Stimulated activated CD4-positive, alpha-beta T cell treated with anti-CD3 and anti-CD28 coated beads, Interleukin-4, amount 100 ng/mL, for 1 hour (primary cell): ENCODE data around the gene PRPF38B.
"Not testable (repeated sequence)": the region's sequence is repeated elsewhere in the genome, so short reads cannot be mapped to it uniquely, and the experiment has no call there.

ENCODE experiments used
- DNase-seq: peaks from one replicate; pipeline ENCODE4 v3.0.0-alpha.2; 2020

PRPF38B gene, protein sequence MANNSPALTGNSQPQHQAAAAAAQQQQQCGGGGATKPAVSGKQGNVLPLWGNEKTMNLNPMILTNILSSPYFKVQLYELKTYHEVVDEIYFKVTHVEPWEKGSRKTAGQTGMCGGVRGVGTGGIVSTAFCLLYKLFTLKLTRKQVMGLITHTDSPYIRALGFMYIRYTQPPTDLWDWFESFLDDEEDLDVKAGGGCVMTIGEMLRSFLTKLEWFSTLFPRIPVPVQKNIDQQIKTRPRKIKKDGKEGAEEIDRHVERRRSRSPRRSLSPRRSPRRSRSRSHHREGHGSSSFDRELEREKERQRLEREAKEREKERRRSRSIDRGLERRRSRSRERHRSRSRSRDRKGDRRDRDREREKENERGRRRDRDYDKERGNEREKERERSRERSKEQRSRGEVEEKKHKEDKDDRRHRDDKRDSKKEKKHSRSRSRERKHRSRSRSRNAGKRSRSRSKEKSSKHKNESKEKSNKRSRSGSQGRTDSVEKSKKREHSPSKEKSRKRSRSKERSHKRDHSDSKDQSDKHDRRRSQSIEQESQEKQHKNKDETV

DNA sequence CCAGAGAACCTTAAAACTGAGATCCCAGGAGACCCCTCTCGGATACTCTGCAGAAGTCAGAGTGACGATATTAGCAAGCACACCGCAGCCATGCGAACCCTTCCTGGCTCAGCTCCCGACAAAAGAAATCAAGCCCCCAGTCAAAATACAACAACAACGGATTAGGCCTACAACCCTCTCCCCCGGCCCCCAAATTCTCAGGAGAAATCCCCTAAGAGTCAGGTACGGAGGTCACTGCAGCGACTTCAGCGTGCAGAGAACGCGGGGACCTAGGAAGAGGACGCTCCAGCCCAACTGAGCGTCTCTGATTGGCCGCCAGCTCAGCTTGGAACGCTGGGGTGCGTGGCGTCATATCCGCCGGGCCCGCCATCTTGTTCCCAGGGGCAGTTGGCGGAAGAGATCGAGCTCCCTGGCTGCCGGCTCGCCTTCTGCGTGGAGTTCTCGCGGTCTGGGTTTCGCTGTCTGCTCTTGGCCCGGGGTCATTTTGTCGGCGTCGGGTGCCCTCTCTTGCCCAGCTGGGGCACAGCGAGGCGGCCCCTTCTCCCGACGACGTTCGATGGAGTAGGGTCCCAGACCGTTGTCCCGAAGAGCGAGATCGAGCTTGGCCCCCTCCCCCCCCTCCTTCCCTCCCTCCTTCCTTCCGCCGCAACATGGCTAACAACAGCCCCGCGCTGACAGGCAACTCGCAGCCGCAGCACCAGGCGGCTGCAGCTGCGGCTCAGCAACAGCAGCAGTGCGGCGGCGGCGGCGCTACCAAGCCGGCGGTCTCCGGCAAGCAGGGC, at the start of gene PRPF38B:
TSS of gene PRPF38B (plus strand) at position 369 of the 782 bp plus-strand sequence. CDS start at position 651, 282 bp downstream.
- peak; percentile 92 for DNase-seq

GRCh38 chr1:108643492-108644335, 48.4 kb upstream of the PRPF38B start:
- DNase-seq: peak; percentile 17

GRCh38 chr1:108644984-108645383, 47.1 kb upstream of the PRPF38B start:
- peak; percentile 29 for DNase-seq

- DNase-seq: no peak
These were observed 46.4 kb upstream of the PRPF38B start for GRCh38 chr1:108645564-108646184.

DNA sequence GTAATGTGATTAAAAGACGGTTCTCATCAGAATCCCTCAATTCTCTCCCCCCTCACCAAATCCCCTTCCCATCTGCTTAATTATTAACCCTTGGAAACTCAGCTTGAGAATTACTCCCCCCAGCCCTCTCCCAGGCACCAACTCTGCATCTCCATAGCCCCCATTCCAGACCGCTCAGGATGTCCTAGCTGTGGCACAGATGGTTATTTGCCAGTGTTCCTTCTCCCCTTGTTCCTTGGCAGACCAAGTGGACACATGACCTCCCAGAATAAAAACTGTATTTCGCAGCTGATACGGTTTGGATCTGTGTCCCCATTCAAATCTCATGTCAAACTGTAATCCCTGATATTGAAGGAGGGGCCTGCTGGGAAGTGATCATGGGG, 45.9 kb upstream of the PRPF38B start:
- DNase-seq: no peak

- peak; percentile 43 for DNase-seq
These were observed 45.4 kb upstream of the PRPF38B start for GRCh38 chr1:108646648-108647269.

DNA sequence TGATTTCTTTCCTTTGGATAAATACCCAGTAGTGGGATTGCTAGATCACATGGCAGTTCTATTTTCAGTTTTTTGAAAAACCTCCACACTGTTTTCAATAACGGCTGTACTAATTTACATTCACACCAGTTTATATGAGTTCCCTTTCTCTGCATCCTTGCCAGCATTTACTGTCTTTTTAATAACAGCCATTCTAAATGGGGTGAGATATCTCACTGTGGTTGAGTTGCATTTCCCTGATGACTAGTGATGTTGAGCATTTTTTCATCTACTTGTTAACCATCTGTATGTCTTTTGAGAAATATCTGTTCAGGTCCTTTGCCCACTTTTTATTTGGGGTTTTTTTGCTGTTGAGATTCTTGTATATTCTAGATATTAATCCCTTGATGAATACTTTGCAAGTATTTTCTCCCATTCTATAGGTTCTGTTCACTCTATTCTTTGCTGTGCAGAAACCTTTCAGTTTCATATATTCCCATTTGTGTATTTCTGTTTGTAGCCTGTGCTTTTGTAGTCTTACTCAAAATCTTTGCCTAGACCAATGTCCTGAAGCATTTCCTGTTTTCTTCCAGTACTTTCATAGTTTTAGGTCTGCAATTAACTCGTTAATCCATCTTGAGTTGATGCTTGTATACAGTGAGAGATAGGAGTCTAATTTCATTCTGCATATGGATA, 38.5 kb upstream of the PRPF38B start:
- DNase-seq: no peak

DNA sequence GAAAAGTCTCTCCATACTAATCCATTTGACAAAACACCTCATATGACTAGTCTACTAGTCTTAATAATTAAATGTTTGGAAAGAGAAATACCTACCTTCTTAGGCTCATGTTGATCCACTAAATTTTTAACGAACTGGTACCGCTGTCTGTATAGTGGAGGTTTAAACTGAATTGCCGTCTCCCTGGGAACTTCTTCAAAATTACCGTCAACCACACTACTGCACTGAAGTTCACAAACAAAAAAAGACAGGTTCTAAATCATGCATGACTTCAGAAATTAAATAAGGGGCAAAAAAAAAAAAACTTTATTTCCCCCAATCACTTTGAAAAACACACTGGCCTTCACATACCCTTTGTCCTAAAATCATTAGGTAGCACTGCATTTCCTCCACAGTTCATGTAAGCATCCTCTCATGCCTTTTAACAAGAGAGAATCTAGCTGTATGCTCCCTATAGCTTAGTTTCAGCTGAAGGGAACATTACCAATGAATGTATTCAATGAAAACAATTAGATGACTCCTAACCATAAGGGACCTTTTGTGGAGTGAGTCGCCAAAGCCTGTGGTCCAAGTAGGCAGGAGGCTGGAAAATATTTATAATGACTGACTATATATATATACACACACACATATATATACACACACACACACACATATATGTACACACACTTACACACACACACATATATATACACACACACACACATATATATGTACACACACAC, 34.6 kb upstream of the PRPF38B start:
- no peak for DNase-seq

DNA sequence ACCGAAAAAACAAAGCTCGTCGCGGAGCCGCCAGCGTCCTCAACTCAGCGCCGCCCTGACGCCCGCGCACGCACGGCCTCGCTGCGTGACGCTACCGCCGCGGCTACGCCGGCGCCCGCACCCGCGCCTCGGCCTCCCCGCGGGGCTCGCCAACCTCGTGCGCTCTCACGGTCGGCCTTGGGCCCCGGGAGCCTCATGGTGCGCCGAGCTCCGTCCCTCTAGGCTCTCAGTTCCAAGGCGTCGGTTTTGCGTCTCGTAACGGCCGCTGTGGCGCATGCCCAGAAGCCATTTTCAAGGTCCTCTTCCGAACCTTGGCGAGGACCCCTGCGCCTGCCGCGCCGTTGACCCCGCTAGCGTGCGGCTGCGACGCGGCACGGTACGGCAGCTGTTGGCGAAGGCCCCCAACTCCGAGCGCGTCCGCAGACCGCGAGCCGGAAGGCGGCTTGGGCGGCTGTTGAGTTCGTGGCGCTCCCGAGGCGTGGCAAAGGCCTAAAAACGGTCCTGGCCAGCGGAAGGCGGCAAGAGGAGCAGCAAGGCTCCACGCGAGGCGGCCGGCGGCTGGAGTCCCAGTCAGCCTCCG, 31.0 kb upstream of the PRPF38B start, which contains the start of gene HENMT1:
TSS of gene HENMT1 (minus strand) at position 64 of the 580 bp plus-strand sequence. CDS start 1,209 bp downstream, outside the sequence.
- DNase-seq: peak; percentile 80

DNA sequence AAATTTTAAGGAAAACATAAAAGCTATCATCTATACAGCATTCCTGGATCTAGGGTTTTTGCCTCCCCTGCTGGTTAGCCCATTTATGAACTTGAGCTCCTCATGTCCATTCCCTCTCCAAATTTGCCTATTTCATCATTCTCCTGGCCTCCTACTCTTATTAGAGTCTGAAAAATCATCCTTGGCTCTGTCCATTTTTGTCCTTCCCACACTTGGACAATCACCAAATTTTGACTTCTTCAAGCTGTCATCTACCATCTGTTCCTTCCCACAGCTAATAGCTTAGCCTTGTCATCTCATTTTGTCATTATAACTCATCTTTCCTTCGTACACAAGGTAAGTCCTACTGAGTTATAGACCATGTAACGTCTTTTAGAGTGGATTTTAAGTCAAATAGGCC, 29.0 kb upstream of the PRPF38B start:
- DNase-seq: no peak

GRCh38 chr1:108664481-108664880, 27.6 kb upstream of the PRPF38B start:
- no peak for DNase-seq

- DNase-seq: no peak
These were observed 27.0 kb upstream of the PRPF38B start for GRCh38 chr1:108665067-108665466.

DNA sequence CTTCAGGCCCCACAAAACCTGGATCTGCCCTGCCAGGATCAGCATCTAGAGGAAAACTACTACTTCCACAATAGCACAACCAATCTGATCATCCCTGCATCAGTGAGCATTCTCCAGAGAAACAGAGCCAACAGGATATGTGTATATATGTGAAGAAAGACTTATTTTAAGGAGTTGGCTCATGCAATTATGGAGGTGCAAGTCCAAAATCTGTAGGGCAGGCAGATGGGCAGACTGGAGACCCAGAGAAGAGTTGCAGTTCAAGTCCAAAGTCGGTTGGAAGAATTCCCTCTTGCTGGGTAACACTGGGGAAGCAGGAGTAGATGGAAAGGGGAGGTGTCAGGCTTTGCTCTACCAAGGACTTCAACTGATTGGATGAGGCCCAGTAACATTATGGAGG, 26.3 kb upstream of the PRPF38B start:
- DNase-seq: no peak

DNA sequence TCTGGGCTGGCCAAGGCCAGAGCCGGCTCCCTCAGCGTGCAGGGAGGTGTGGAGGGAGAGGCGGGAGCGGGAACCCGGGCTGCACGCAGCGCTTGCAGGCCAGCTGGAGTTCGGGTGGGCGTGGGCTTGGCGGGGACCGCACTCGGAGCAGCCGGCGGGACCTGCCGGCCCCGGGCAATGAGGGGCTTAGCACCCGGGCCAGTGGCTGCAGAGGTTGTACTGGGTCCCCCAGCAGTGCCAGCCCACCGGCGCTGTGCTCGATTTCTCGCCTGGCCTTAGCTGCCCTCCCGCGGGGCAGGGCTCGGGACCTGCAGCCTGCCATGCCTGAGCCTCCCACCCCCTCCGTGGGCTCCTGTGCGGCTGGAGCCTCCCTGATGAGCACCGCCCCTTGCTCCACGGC, 24.7 kb upstream of the PRPF38B start:
- DNase-seq: not testable (repeated sequence)

DNA sequence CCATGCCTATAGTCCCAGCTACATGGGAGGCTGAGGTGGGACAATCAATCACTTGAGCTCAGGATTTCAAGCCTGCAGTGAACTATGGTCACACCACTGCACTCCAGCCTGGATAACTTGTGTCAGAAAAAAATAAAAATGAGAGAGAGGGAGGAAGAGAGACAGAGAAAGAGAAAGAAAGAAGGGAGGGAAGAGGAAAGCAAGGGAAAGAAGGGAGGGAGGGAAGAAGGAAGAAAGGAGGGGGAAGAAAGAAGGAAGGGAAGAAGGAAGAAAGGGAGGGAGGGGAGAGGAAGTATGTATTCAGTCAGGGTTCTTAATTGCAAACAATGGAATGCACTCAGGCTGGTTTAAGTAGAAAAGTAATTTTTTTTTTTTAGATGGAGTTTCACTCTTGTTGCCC, 23.3 kb upstream of the PRPF38B start:
- no peak for DNase-seq

DNA sequence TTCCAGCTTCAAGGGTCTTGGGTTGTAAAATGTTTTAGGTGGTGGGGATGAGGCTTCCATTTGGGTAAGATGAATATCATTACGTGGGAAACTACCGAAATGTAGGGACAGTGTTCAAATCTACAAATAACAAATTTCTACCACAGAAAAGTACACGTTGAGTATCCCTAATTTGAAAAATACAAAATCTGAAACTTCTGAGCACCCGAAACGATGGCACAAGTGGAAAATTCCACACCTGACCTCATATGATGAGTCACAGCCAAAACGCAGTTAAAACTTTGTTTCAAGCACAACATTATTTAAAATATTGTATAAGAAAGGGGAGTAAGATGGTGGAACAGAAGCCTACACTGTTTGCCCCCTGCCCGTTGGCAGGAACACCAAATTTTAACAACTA, 22.4 kb upstream of the PRPF38B start:
- no peak for DNase-seq

DNA sequence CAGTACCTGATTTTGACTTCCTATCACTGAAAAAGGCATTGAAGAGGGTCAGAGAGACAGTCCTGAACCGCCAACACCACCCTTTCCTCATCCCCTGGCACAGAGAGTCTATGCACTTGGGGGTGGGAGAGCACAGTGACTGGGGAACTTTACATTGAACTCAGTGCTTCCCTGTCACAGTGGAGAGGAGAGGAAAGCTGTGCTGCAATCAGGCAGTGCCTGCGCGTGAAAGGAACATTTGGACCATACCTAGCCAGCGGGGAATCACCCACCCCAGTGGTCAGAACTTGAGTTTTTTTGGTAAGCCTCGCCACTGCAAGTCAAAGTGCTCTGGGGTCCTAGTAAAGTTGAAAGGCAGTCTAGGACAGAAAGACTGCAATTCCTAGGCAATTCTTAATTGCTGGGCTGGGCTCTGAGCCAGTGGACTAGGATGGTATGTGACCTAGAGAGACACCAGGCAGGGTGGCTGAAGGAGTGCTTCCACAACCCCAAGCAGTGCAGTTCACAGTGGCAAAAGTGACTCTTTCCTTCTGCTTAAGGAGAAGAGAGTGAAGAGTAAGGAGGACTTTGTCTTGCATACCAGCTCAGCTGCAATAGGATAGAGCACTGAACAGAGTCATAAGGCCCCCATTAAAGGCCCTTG, 21.9 kb upstream of the PRPF38B start:
- DNase-seq: no peak

GRCh38 chr1:108671143-108671542, 21.0 kb upstream of the PRPF38B start:
- no peak for DNase-seq

DNA sequence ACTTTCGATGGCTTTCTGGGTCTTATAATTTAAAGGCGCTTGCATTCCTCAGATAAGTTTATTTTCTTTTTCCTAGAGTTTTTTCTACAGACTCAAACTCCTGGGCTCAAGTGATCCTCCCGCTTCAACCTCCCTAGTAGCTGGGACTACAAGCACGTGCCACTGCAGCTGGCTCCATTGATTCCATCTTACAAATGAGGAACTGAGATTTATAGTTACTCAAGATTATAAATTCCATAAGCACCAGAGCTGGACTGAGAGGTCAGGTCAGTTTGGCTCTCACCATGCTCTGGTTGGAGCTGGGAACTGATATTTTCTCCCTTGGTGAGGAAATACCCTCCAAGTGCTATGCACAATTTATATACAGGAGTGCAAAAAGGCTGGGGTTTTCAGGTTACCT, 13.4 kb upstream of the PRPF38B start:
- DNase-seq: no peak
